MM.1S (cell line): ENCODE measurements around the gene PAX8.

ENCODE experiments used
- DNase-seq: peaks from one replicate; pipeline ENCODE4 v3.0.0-alpha.2; 2015
- H2AFZ ChIP-seq: fragments of 300-600 bp; sonication (generic); 2 replicates; pipeline ENCODE4 v1.6.0; 2016; ENCODE audit warnings: antibody characterized with exemption, low read length
- H3F3A ChIP-seq: fragments of 300-600 bp; sonication (generic); 2 replicates; pipeline ENCODE4 v1.6.1; 2016; ENCODE audit warnings: mild to moderate bottlenecking, antibody characterized with exemption, low read length, moderate library complexity, mixed read lengths; ENCODE audit not compliant: insufficient read depth
- H3K27ac ChIP-seq: fragments of 300-600 bp; sonication (generic); 2 replicates; pipeline ENCODE4 v1.5.1; 2016; ENCODE audit warnings: mild to moderate bottlenecking, low read length
- H3K27me3 ChIP-seq: fragments of 300-600 bp; sonication (generic); replicated peaks from 2 replicates; pipeline ENCODE4 v1.6.0; 2016; ENCODE audit warnings: low read length; ENCODE audit not compliant: insufficient read depth
- H3K36me3 ChIP-seq: fragments of 300-600 bp; sonication (generic); replicated peaks from 2 replicates; pipeline ENCODE4 v1.6.1; 2016; ENCODE audit warnings: mild to moderate bottlenecking, low read length, mixed read lengths; ENCODE audit not compliant: insufficient read depth
- H3K4me1 ChIP-seq: fragments of 300-600 bp; sonication (generic); 2 replicates; pipeline ENCODE4 v1.6.1; 2016; ENCODE audit warnings: low read length, mixed read lengths
- H3K4me2 ChIP-seq: fragments of 300-600 bp; sonication (generic); 2 replicates; pipeline ENCODE4 v1.6.0; 2016; ENCODE audit warnings: low read depth, low read length
- H3K4me3 ChIP-seq: fragments of 300-600 bp; sonication (generic); 2 replicates; pipeline ENCODE4 v1.5.1; 2016; ENCODE audit warnings: low read length, mixed read lengths
- H3K79me2 ChIP-seq: fragments of 300-600 bp; sonication (generic); 2 replicates; pipeline ENCODE4 v1.6.1; 2016; ENCODE audit warnings: mixed run types, low read length, mixed read lengths
- H3K9ac ChIP-seq: fragments of 300-600 bp; sonication (generic); 2 replicates; pipeline ENCODE4 v1.6.1; 2016; ENCODE audit warnings: low read length, mixed read lengths
- H3K9me2 ChIP-seq: fragments of 300-600 bp; sonication (generic); replicated peaks from 2 replicates; pipeline ENCODE4 v1.6.1; 2016; ENCODE audit warnings: mild to moderate bottlenecking, low read length, mixed read lengths; ENCODE audit not compliant: insufficient read depth
- H3K9me3 ChIP-seq: fragments of 300-600 bp; sonication (generic); replicated peaks from 2 replicates; pipeline ENCODE4 v1.6.1; 2016; ENCODE audit warnings: mild to moderate bottlenecking, low read length, mixed read lengths; ENCODE audit not compliant: insufficient read depth
- H4K20me1 ChIP-seq: fragments of 300-600 bp; sonication (generic); 2 replicates; pipeline ENCODE4 v1.6.1; 2016; ENCODE audit warnings: mild to moderate bottlenecking, low read length, moderate library complexity, mixed read lengths; ENCODE audit not compliant: insufficient read depth
- CTCF ChIP-seq: fragments of 300-600 bp; sonication (generic); IDR thresholded peaks from 2 replicates; pipeline ENCODE4 v1.5.1; 2016; ENCODE audit warnings: antibody characterized with exemption, low read length, mixed read lengths
- EZH2 ChIP-seq: fragments of 300-600 bp; sonication (generic); optimal IDR thresholded peaks from 2 replicates; pipeline ENCODE3; 2017; ENCODE audit warnings: low read depth, mild to moderate bottlenecking, antibody characterized with exemption, low read length, mixed read lengths
- EZH2phosphoT487 ChIP-seq: fragments of 300-600 bp; sonication (generic); IDR thresholded peaks from 2 replicates; pipeline ENCODE4 v1.6.1; 2018; ENCODE audit warnings: antibody characterized with exemption, low read length

The PAX8 gene

GRCh38 chr2:113233593-113234550, 44.8 kb downstream of the PAX8 start:
- Histone ChIP-seq H3K36me3 (no peaks in the 10 kb centered on the region), H3K27ac (no peak overlapping the region), H3K9me3 (no peaks in the 10 kb centered on the region), H3K4me3 (no peak overlapping the region), H3K9me2 (no peaks in the 10 kb centered on the region), H3K79me2 (peaks cover 18% of the 10 kb centered on the region), H3K27me3 (no peaks in the 10 kb centered on the region), H4K20me1 (no peaks in the 10 kb centered on the region), H2AFZ (no peak overlapping the region), H3F3A (no peaks in the 10 kb centered on the region), H3K4me1 (no peaks in the 10 kb centered on the region), H3K4me2 (no peak overlapping the region), H3K9ac (no peak overlapping the region)
- no peak for TF ChIP-seq EZH2phosphoT487
- peak; percentile 17 for TF ChIP-seq CTCF
- no peak for TF ChIP-seq EZH2
- no peak for DNase-seq

- H3K9me3 ChIP-seq, result no peaks in the 10 kb centered on the region
- TF ChIP-seq CTCF, result no peak
- TF ChIP-seq EZH2, result no peak
- no peak for TF ChIP-seq EZH2phosphoT487
- no peaks in the 10 kb centered on the region for H3F3A ChIP-seq
- H3K9ac ChIP-seq, result no peak overlapping the region
- no peak overlapping the region for H3K4me2 ChIP-seq
- no peaks in the 10 kb centered on the region for H4K20me1 ChIP-seq
- H3K4me3 ChIP-seq, result no peak overlapping the region
- H3K4me1 ChIP-seq, result no peaks in the 10 kb centered on the region
- H3K27ac ChIP-seq, result no peak overlapping the region
- no peak overlapping the region for H2AFZ ChIP-seq
- DNase-seq, result no peak
- H3K36me3 ChIP-seq, result no peaks in the 10 kb centered on the region
- H3K79me2 ChIP-seq, result peaks cover 18% of the 10 kb centered on the region
- no peaks in the 10 kb centered on the region for H3K9me2 ChIP-seq
- no peaks in the 10 kb centered on the region for H3K27me3 ChIP-seq
Observed at GRCh38 chr2:113232740-113233139, 46.0 kb downstream of the PAX8 start.

- H3K27ac ChIP-seq, result no peak overlapping the region
- no peaks in the 10 kb centered on the region for H3K4me1 ChIP-seq
- H4K20me1 ChIP-seq, result no peaks in the 10 kb centered on the region
- TF ChIP-seq EZH2, result no peak
- no peak for TF ChIP-seq EZH2phosphoT487
- no peak for TF ChIP-seq CTCF
- no peak overlapping the region for H3K4me3 ChIP-seq
- no peaks in the 10 kb centered on the region for H3F3A ChIP-seq
- H2AFZ ChIP-seq, result no peak overlapping the region
- no peak overlapping the region for H3K9ac ChIP-seq
- peaks cover 13% of the 10 kb centered on the region for H3K79me2 ChIP-seq
- no peaks in the 10 kb centered on the region for H3K9me3 ChIP-seq
- H3K9me2 ChIP-seq, result no peaks in the 10 kb centered on the region
- DNase-seq, result no peak
- H3K27me3 ChIP-seq, result no peaks in the 10 kb centered on the region
- no peak overlapping the region for H3K4me2 ChIP-seq
- H3K36me3 ChIP-seq, result no peaks in the 10 kb centered on the region
Observed at GRCh38 chr2:113232123-113232522, 46.6 kb downstream of the PAX8 start.
